B cell (primary cell): ENCODE measurements around the gene MAP2K1.

Experiments
- EZH2 ChIP-seq: IDR thresholded peaks from 2 replicates; pipeline ENCODE4 v1.6.1; 2012; ENCODE audit warnings: borderline replicate concordance, low read depth, mild to moderate bottlenecking, moderate library complexity, low read length; ENCODE audit not compliant: insufficient read depth, poor library complexity, severe bottlenecking
- TF ChIP-seq, protein P1 (sequence below): fragments of 200-600 bp; IDR thresholded peaks from one replicate; pipeline ENCODE4 v1.8.0; 2022; ENCODE audit warnings: antibody characterized with exemption, mild to moderate bottlenecking

DNA sequence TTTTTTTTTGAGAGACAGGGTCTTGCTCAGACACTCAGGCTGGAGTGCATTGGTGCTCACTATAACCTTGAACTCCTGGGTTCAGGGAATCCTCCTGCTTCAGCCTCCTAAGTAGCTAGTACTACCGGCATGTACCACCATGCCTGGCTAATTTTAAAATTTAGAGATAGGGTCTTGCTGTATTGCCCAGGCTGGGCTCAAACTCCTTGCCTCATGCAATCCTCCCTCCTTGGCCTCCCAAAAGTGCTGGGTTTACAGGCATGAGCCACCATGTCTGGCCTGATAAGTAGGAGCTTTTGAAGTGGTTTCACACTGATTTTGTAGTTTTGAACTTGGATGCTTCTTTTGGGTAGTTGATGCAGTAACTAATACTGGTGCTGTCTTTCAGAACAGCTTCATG lies 7.8 kb downstream of the MAP2K1 start:
- TF ChIP-seq, protein P1, sequence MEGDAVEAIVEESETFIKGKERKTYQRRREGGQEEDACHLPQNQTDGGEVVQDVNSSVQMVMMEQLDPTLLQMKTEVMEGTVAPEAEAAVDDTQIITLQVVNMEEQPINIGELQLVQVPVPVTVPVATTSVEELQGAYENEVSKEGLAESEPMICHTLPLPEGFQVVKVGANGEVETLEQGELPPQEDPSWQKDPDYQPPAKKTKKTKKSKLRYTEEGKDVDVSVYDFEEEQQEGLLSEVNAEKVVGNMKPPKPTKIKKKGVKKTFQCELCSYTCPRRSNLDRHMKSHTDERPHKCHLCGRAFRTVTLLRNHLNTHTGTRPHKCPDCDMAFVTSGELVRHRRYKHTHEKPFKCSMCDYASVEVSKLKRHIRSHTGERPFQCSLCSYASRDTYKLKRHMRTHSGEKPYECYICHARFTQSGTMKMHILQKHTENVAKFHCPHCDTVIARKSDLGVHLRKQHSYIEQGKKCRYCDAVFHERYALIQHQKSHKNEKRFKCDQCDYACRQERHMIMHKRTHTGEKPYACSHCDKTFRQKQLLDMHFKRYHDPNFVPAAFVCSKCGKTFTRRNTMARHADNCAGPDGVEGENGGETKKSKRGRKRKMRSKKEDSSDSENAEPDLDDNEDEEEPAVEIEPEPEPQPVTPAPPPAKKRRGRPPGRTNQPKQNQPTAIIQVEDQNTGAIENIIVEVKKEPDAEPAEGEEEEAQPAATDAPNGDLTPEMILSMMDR = no peak
- no peak for TF ChIP-seq EZH2
